Activated CD8-positive, alpha-beta memory T cell treated with anti-CD3 and anti-CD28 coated beads, Interleukin-2, amount 50 U/mL, for 1 hour (primary cell): Measurements from ENCODE around the gene EXOC4.
"Not testable (repeated sequence)": the region's sequence is repeated elsewhere in the genome, so short reads cannot be mapped to it uniquely, and the experiment has no call there.

Experiments used
- DNase-seq: peaks from one replicate; pipeline ENCODE4 v3.0.0-alpha.2; 2020; ENCODE audit errors: extremely low read depth

The EXOC4 gene

DNA sequence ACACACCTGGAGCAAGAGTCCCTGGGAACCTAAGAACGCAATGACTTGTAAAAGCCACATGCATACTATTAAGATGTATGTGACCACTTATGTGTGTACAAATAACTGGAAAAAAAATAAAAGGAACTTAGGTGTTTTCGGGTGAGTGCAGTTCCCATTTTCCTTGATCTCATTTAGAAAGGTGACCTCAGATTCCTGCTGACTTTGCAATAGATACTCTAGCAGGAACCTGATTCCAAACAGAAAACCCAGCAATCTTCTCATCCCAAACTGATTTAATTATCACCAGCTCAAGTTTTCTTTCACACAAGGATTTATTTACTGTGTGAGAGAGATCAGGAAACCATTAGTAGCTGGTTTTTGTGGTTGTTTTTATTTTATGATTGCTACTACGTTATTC, 817.8 kb downstream of the EXOC4 start:
- no peak for DNase-seq

DNA sequence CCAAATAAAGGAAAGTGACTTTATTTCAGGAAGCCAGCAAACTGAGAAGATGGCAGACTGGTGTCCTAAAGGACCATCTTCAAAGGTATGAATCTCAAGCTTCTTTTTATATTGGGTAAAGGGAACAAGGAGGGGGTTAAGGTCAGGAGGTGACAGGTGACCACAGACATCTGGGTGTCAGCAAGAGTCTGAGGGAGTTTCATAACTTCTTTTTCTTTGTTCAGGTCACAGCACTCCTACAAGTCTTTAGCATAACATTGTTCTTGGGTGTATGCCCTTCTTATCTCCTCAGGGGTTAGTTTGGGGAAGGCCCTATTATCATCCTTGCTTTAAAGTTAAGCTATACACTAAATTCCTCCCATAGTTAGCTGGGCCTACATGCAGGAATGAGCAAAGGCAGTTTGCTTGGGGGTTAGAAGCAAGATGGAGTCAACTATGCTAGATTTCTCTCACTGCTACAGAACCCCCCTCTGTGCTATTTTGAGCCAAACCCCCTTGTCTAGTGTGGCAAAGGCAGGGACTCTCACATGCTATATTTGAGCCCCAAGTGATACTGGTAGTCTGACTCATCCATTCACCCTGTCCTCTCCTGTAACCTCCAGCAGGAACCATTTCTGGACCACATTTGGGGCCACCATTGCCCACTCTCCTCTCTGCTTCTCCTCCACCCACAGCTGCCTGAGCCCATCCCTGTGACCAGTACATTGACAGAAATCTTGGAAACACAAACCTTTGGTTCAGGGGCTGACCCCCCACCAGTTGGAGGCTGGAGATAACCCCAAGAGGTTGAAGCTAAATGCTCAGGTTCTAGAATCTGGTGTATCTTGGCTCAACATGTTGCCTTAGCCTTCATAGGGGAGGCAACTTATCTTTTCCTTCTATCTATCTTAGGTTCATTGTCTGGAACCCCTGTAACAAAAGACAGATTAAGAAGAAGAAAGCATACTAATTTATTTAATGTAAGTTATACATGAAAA, 818.8 kb downstream of the EXOC4 start:
- DNase-seq = no peak

DNA sequence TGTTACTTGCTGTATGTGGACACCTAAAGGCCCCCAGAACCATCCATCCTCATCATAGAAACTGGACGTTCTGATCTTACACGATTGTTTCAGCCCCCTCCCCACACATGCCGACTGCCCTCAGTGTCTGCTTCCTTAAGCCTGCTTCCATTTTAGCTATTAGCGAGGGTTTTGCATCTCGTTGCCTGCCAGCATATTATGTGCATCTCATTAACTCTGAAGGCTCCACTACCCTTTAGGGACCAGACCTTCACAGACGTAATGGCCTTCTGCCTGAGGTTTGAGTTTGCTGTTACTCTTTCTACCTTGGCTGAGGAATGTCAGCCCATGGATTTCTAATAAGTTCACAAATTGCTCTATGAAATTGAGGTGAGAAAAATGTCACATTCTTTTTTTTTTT, 820.4 kb downstream of the EXOC4 start:
- no peak for DNase-seq

DNA sequence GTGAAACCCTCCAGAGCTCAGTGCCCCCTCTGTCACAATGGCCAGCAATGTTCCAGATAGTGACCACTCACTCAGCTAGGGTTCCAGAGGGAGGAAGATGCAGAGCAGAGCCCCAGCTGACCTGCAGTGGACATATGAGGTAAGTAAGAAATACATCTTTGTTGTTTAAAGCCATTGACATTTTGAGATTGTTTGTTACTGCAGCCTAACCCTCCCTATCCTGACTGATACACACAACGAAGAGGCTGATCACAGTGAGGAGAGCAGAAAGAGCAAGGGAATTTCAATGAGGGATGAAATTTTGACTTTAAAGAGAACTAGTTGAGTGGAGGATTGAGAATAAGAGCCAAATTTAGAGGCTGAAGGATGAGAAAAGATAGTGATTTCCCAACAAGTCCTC, 822.9 kb downstream of the EXOC4 start:
- no peak for DNase-seq

DNA sequence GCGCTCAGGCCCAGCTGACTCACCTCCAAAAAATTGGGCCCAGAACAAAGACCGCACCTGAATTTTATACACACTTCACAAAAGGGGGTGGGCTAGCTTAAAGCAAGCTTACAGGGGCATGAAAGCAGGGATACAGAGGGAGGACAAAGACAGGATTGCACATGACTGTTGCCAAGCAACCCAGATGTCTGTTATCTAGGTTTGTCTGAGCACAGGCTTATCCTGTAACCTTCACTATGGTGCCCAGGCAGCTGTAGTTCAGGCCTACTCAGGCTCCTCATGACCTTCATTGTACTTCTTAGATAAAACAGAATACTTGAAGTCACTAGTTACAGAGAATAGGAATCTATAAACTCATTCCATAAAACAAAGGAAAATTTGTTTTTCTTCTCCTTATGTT, 824.7 kb downstream of the EXOC4 start:
- not testable (repeated sequence) for DNase-seq

DNA sequence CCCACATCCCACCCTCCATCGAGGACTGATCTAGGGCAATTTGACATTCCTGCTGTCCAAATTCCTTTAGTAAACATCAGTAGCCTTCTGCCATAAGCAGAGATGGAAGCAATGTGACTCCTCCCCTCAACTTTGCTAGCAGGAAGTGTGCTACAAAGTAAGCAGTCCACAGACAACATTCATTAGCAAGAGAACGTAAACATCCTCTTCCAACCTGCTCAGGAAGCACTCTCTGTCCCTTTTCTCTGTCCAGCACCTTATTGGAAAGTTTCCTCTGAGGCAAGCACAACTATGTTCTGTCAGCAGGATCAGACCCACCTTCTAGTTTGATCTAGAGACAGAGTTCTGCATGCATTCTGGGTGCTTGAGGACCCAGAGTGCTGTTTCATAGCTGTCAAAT, 826.1 kb downstream of the EXOC4 start:
- no peak for DNase-seq

DNA sequence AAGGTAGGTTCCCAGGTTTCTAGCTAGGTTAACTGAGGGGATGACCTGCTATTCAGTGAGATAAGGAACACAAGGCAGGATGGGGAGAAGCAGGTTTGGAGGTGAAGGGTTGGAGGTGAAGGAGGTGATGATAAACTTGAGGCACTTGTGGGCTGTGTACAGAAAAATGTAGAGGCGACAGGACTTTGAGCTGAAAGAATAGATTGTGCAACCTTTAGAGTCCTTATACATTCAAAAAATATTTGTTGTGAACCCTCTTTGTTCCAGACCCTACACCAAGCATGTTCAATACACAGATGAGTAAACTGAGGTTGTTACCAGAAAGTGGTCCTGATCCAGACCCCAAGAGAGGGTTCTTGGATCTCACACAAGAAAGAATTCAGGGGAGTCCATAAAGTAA, 828.8 kb downstream of the EXOC4 start:
- no peak for DNase-seq

DNA sequence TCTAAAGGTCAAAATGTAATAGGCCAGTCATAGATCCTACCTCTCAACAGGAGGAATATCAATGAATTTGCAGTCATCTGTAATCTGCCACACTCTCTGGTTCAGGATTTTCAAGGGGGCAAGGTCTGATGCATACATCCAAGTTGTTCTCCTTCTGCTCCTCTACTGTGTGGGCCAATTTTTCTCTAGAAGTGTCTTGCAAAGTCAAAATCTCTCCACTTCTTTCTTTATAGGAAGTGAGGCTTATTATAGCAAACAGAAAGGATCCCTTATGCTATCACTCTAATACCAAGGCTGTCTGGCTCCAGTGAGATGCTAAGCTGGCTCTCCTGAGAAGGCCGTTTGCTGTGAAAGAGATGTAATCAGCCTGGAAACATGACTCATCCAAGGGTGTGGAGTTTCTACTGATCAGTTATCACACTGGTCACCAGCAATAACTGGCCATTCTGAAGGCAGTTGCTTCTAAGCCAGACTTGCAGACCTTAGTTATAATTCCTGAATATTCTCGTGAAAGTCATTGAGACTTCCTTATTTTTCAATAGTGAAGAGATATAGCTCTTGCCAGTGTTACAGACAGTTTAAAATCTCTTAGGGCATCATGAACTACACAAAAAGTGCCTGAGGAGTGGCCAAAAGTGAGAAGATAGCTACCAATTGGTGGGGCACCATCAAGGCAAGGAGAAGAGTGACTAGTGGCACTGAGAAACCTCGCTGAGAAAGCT, 831.0 kb downstream of the EXOC4 start:
- DNase-seq = no peak

DNA sequence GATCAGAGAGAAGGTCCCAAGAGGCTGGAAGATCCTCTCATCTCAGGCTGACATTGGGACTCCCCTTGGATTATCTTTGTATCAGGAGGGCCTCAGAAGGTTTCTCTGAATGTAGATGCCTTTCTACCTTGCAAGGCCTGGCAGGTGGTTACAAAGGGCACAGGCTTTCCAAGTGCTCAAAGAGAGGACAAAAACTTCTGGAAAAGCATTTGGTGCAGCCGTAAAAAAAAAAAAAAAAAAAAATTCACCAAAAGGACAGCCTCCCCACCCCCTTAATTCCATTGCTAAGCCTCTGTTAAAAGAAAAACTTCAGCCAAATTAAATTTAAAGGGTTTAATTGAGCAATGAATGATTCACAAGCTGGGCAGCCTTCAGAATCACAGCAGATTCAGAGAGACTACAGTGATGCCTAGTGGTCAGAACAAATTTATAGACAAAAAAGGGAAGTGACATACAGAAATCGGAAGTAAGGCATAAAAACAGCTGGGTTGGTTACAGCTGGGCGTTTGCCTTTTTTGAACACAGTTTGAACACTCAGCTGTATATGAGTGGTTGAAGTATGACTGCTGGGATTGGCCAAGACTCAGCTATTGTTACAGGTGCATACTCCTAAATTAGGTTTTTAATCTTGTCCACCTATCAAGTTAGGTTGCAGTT, 831.7 kb downstream of the EXOC4 start:
- DNase-seq = no peak

DNA sequence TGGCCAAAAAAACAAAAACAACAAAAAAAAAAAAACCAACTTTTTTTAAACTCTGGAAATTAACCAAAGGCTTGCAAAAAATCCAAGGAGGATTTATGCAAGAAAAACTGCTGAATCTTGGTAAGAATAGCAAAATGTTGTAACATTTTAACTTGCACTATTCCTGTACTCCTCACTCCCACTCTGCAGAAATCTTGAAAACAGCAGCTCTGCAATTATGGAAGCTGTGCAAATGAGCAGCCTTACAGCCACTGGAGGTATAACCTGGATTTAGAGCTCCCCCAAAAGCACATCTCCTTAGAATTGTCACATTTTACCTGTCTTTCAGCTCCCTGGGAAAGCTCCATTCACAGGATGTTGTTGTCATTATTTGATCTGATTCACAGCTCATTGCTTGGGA, 832.4 kb downstream of the EXOC4 start:
- no peak for DNase-seq

DNA sequence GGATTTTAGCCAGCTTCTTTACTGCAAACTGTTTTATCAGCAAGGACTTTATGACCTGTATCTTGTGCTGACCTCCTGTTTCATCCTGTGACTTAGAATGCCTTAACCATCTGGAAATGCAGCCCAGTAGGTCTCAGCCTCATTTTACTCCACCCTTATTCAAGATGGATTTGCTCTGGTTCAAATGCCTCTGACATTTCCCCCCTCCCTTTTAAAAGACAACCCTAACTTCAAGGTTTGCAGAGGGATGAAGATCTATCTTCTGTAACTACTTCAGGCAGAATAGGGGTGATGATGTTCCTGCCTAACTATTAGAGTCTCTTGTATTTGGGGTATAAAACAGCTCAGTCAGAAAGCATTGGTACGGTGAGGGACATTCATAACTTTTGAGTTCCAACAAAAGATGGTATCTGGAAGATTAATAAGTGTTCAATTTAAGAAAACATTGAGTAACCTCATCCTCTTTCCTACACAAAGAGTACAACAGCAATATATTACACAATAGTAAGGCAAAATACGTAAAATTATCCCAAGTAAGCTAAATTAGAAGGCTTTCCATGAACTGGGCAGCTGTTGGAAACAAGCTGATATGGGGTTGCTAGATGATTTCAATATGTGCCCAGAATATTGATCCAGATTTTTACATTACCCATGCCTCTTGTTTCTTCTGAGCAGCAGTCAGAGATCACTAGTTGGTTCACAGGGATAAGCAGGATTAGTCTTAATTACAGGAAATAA, 834.3 kb downstream of the EXOC4 start:
- DNase-seq = no peak

DNA sequence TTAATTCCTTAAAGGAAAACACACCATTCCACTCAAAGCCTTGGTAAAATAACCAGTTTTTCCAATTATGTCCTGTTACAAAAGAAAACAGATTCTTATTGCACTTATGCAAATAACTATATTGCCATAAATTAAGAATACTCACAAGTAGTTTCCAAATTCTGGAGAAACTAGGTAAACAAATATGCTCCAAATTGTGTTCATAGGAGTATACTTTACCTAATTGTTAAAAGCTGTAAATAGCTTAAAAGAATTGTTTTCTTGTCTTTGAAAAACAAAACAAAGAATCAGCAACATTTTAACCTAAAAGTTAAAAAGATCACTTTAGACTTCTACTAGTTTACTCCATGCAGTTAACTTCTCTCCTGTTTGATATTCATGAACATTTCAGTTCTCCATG, 835.3 kb downstream of the EXOC4 start:
- no peak for DNase-seq

DNA sequence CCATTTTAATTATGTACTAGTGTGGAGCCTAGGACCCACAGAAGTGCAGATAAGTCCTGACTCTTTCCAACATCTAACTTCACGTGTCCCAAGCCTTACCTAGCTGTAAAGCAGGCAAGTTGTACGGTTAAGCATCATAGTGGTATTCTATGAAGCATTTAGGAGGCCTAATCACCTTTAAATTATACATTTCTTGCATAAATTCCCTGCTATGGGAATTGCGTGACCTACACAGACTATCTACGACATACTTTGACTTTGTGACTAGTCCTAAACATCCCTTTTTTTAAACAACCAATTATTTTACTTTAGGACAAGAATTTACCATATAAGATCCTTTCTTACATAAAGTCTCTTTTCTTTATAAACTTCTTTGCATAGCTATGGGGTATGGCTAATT, 836.6 kb downstream of the EXOC4 start:
- no peak for DNase-seq

DNA sequence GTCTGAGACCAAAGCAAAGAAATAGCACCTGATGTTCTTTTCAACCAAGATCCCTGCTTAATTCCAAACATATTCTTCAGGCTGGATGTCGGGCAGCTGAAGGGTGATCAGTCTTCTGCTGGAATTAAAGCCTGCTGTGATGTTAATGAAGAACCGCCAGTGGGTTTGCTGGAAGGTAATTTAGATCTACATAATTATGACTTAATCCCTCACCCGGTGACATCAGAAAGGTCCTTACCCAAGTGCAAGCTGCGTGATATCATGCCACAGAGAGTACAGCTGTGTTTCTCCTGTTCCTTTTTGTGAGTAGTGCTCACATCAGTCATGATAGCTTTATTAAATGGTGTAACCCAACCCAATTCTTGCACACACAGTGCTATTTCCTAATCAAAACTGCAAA, 845.2 kb downstream of the EXOC4 start:
- no peak for DNase-seq

DNA sequence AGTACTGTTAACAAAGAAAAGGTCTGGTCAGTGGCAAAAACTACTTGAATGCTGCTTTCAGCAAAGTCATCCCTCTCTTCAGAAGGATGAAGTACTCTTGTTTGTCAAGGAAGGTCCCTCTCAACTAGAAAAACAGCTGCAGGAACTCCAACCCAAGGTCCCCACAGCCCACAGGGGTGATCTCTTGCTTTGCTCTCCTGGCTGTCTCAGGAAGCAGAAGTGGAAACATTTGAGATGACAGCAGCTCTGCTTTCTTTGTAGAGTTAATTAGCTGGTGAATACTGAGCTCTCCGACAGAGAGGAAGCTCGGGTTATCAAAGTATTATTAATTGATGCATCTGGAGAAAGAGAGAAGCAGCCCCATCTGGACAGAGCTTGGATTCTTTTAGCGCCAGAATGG, 848.8 kb downstream of the EXOC4 start:
- no peak for DNase-seq

DNA sequence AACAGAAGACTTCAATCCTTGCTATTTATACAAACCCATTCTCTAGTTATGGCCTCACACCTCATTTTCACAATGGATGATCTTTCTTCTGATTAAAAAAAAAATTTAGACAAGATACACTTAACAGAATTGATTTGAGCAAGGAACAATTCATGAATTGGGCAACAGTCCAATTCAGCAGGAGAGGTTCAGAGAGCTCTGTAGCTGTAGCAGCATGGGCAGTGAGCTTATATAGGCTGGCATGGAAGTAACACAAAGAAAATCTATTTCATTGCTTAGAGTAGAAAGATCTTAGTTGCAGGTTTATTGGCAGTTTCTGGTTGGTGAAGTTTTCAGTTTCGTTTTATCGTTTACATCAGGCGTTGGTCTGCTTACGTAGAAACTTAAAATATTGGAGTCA, 851.3 kb downstream of the EXOC4 start:
- no peak for DNase-seq

DNA sequence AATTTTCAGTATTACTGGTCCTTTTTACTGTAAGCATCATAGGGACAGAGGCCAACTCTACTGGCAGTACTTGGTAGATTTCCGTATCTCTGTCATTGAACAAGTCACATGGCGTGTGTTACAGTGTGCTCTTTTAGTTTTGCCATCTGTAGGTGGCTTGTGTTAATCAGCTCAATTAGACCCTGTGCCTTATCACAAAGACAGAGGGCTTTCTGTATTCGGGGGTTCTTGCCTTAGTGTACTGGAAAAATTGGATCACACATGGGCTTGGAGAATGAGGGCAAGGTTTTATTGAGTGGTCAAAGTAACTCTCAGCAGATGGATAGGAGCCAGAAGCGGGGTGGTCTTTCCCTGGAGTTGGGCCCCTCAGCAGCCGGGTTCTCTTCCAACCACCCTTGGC, 853.0 kb downstream of the EXOC4 start:
- DNase-seq = no peak

DNA sequence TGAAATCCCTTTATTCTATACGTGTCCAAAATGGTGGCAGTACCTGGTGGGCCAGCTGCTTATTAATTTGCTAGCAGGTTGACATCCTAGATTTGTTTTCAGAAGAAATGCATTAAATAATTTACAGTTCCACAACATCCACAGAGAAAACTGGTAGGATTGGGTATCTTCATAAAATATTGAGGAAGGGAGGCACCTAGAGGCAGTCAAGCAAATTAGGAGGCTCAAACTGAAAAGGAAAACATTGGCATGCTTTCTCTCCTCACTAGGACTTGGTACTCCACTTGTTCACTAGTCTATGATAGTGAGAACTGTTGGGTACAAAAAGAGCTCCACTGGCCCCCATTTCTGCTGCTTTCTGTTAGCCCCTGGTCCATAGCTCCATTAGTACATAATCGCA, 855.9 kb downstream of the EXOC4 start:
- DNase-seq = no peak

DNA sequence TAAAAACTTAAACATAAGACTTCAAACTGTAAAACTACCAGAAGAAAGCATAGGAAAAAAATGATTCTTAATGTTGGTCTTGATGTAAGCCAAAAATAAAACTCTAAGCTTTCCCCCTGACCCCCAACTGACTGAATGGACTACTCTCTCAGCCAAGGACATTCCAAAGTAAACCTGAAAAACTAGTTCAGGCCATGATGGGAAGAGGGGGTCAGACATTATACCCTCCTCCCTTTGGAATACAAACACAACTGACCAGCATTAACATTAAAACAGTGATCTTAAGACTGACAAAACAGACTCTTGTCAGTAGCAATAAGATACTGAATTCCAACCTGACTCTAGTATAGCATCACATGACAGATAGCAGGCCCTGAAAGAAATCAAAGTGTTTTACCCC, 860.8 kb downstream of the EXOC4 start:
- no peak for DNase-seq

DNA sequence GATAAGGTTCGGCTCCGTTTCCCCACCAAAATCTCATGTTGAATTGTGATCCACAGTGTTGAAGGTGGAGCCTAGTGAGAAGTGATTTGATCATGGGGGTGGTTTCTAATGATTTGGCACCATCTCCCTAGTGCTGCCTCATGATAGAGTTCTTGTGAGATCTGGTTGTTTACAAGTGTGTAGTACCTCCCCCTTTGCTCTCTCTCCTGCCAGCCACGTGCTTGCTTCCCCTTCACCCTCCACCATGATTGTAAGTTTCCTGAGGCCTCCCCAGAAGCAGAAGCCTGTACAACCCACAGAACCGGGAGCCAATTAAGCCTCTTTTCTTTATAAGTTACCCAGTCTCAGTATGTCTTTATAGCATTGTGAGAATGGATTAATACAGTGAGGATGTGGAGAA, 862.1 kb downstream of the EXOC4 start:
- no peak for DNase-seq
